Measurements from ENCODE around the gene CD163L1. TPM values are rescaled to one million over a fixed set of nuclear protein-coding genes. Genes with fewer than 3 reads are reported as not detected.

Gene CD163L1
- polyA plus RNA-seq, 1 donor = 18.2 TPM

GRCh38 chr12:7373226-7373625 lies 70.7 kb downstream of the CD163L1 start:
- H3K4me3 ChIP-seq (ENCODE audit: low read length) = no peak overlapping the region
- DNase-seq = no peak
- no peaks in the 10 kb centered on the region for H3K36me3 ChIP-seq (ENCODE audit: control insufficient read depth, insufficient read depth, low read length)
- H3K27me3 ChIP-seq (ENCODE audit: control insufficient read depth, insufficient read depth, low read length) = peaks cover 4% of the 10 kb centered on the region
- no CpG with 5 or more reads among the region's 6 CpGs for WGBS (ENCODE audit: insufficient coverage, low lambda C conversion rate)
- H3K9me3 ChIP-seq (ENCODE audit: control insufficient read depth, low read depth, low read length) = no peaks in the 10 kb centered on the region
- no peaks in the 10 kb centered on the region for H3K4me1 ChIP-seq (ENCODE audit: control insufficient read depth, insufficient read depth, low read length)
- no peak overlapping the region for H3K27ac ChIP-seq (ENCODE audit: low read length)

- H3K27me3 ChIP-seq (ENCODE audit: control insufficient read depth, insufficient read depth, low read length) = peaks cover 4% of the 10 kb centered on the region
Observed at GRCh38 chr12:7369274-7369729, 74.7 kb downstream of the CD163L1 start.

GRCh38 chr12:7362734-7363133 lies 81.2 kb downstream of the CD163L1 start:
- Histone ChIP-seq H3K4me3 (ENCODE audit: low read length) (no peak overlapping the region), H3K36me3 (ENCODE audit: control insufficient read depth, insufficient read depth, low read length) (no peaks in the 10 kb centered on the region), H3K27me3 (ENCODE audit: control insufficient read depth, insufficient read depth, low read length) (no peaks in the 10 kb centered on the region), H3K27ac (ENCODE audit: low read length) (no peak overlapping the region), H3K4me1 (ENCODE audit: control insufficient read depth, insufficient read depth, low read length) (no peaks in the 10 kb centered on the region), H3K9me3 (ENCODE audit: control insufficient read depth, low read depth, low read length) (no peaks in the 10 kb centered on the region)
- 86% methylated on average over 3 of the region's 3 CpGs for whole genome bisulfite sequencing (ENCODE audit: insufficient coverage, low lambda C conversion rate)
- DNase-seq = no peak

More at GRCh38 chr12:7369274-7369729, 74.7 kb downstream of the CD163L1 start:
- Histone ChIP-seq H3K9me3 (ENCODE audit: control insufficient read depth, low read depth, low read length) (no peaks in the 10 kb centered on the region), H3K4me3 (ENCODE audit: low read length) (no peak overlapping the region), H3K36me3 (ENCODE audit: control insufficient read depth, insufficient read depth, low read length) (no peaks in the 10 kb centered on the region), H3K4me1 (ENCODE audit: control insufficient read depth, insufficient read depth, low read length) (no peaks in the 10 kb centered on the region), H3K27ac (ENCODE audit: low read length) (no peak overlapping the region)
- WGBS (ENCODE audit: insufficient coverage, low lambda C conversion rate) = 91% methylated on average over 4 of the region's 10 CpGs
- no peak for DNase-seq

GRCh38 chr12:7361265-7361664 lies 82.7 kb downstream of the CD163L1 start:
- DNase-seq = no peak
- Histone ChIP-seq H3K4me3 (ENCODE audit: low read length) (no peak overlapping the region), H3K27me3 (ENCODE audit: control insufficient read depth, insufficient read depth, low read length) (no peaks in the 10 kb centered on the region), H3K4me1 (ENCODE audit: control insufficient read depth, insufficient read depth, low read length) (no peaks in the 10 kb centered on the region), H3K9me3 (ENCODE audit: control insufficient read depth, low read depth, low read length) (no peaks in the 10 kb centered on the region), H3K36me3 (ENCODE audit: control insufficient read depth, insufficient read depth, low read length) (no peaks in the 10 kb centered on the region), H3K27ac (ENCODE audit: low read length) (no peak overlapping the region)
- WGBS (ENCODE audit: insufficient coverage, low lambda C conversion rate) = 100% methylated on average over 1 of the region's 1 CpG

- no peak overlapping the region for H3K27ac ChIP-seq (ENCODE audit: low read length)
- 100% methylated on average over 1 of the region's 4 CpGs for WGBS (ENCODE audit: insufficient coverage, low lambda C conversion rate)
- no peaks in the 10 kb centered on the region for H3K4me1 ChIP-seq (ENCODE audit: control insufficient read depth, insufficient read depth, low read length)
- no peak overlapping the region for H3K4me3 ChIP-seq (ENCODE audit: low read length)
- DNase-seq = no peak
- peaks cover 3% of the 10 kb centered on the region for H3K27me3 ChIP-seq (ENCODE audit: control insufficient read depth, insufficient read depth, low read length)
- no peaks in the 10 kb centered on the region for H3K9me3 ChIP-seq (ENCODE audit: control insufficient read depth, low read depth, low read length)
- no peaks in the 10 kb centered on the region for H3K36me3 ChIP-seq (ENCODE audit: control insufficient read depth, insufficient read depth, low read length)
Observed at GRCh38 chr12:7354529-7354928, 89.4 kb downstream of the CD163L1 start.

GRCh38 chr12:7352661-7353060 lies 91.3 kb downstream of the CD163L1 start:
- Histone ChIP-seq H3K4me1 (ENCODE audit: control insufficient read depth, insufficient read depth, low read length) (no peaks in the 10 kb centered on the region), H3K27ac (ENCODE audit: low read length) (no peak overlapping the region), H3K27me3 (ENCODE audit: control insufficient read depth, insufficient read depth, low read length) (peaks cover 3% of the 10 kb centered on the region), H3K9me3 (ENCODE audit: control insufficient read depth, low read depth, low read length) (no peaks in the 10 kb centered on the region), H3K36me3 (ENCODE audit: control insufficient read depth, insufficient read depth, low read length) (no peaks in the 10 kb centered on the region), H3K4me3 (ENCODE audit: low read length) (no peak overlapping the region)
- DNase-seq = no peak

GRCh38 chr12:7351177-7351576 lies 92.8 kb downstream of the CD163L1 start:
- 100% methylated on average over 1 of the region's 2 CpGs for WGBS (ENCODE audit: insufficient coverage, low lambda C conversion rate)
- Histone ChIP-seq H3K27ac (ENCODE audit: low read length) (no peak overlapping the region), H3K4me3 (ENCODE audit: low read length) (no peak overlapping the region), H3K9me3 (ENCODE audit: control insufficient read depth, low read depth, low read length) (no peaks in the 10 kb centered on the region), H3K36me3 (ENCODE audit: control insufficient read depth, insufficient read depth, low read length) (no peaks in the 10 kb centered on the region), H3K4me1 (ENCODE audit: control insufficient read depth, insufficient read depth, low read length) (no peaks in the 10 kb centered on the region), H3K27me3 (ENCODE audit: control insufficient read depth, insufficient read depth, low read length) (peaks cover 3% of the 10 kb centered on the region)
- DNase-seq = no peak

- Histone ChIP-seq H3K4me1 (ENCODE audit: control insufficient read depth, insufficient read depth, low read length) (no peaks in the 10 kb centered on the region), H3K4me3 (ENCODE audit: low read length) (no peak overlapping the region), H3K27ac (ENCODE audit: low read length) (no peak overlapping the region), H3K9me3 (ENCODE audit: control insufficient read depth, low read depth, low read length) (no peaks in the 10 kb centered on the region), H3K36me3 (ENCODE audit: control insufficient read depth, insufficient read depth, low read length) (no peaks in the 10 kb centered on the region), H3K27me3 (ENCODE audit: control insufficient read depth, insufficient read depth, low read length) (peaks cover 3% of the 10 kb centered on the region)
- no CpG with 5 or more reads among the region's 4 CpGs for WGBS (ENCODE audit: insufficient coverage, low lambda C conversion rate)
- DNase-seq = no peak
Observed at GRCh38 chr12:7349418-7349817, 94.5 kb downstream of the CD163L1 start.

- Histone ChIP-seq H3K4me1 (ENCODE audit: control insufficient read depth, insufficient read depth, low read length) (no peaks in the 10 kb centered on the region), H3K36me3 (ENCODE audit: control insufficient read depth, insufficient read depth, low read length) (no peaks in the 10 kb centered on the region), H3K27me3 (ENCODE audit: control insufficient read depth, insufficient read depth, low read length) (no peaks in the 10 kb centered on the region), H3K4me3 (ENCODE audit: low read length) (no peak overlapping the region), H3K27ac (ENCODE audit: low read length) (no peak overlapping the region), H3K9me3 (ENCODE audit: control insufficient read depth, low read depth, low read length) (no peaks in the 10 kb centered on the region)
- 83% methylated on average over 2 of the region's 6 CpGs for WGBS (ENCODE audit: insufficient coverage, low lambda C conversion rate)
- DNase-seq = no peak
Observed at GRCh38 chr12:7346551-7347225, 97.3 kb downstream of the CD163L1 start.

- no peaks in the 10 kb centered on the region for H3K27me3 ChIP-seq (ENCODE audit: control insufficient read depth, insufficient read depth, low read length)
- no peak for DNase-seq
- no peak overlapping the region for H3K27ac ChIP-seq (ENCODE audit: low read length)
- H3K4me1 ChIP-seq (ENCODE audit: control insufficient read depth, insufficient read depth, low read length) = no peaks in the 10 kb centered on the region
- no peaks in the 10 kb centered on the region for H3K36me3 ChIP-seq (ENCODE audit: control insufficient read depth, insufficient read depth, low read length)
- no peaks in the 10 kb centered on the region for H3K9me3 ChIP-seq (ENCODE audit: control insufficient read depth, low read depth, low read length)
- no peak overlapping the region for H3K4me3 ChIP-seq (ENCODE audit: low read length)
Observed at GRCh38 chr12:7344833-7345606, 98.9 kb downstream of the CD163L1 start.

- Histone ChIP-seq H3K4me1 (ENCODE audit: control insufficient read depth, insufficient read depth, low read length) (no peaks in the 10 kb centered on the region), H3K36me3 (ENCODE audit: control insufficient read depth, insufficient read depth, low read length) (no peaks in the 10 kb centered on the region), H3K9me3 (ENCODE audit: control insufficient read depth, low read depth, low read length) (no peaks in the 10 kb centered on the region), H3K27me3 (ENCODE audit: control insufficient read depth, insufficient read depth, low read length) (no peaks in the 10 kb centered on the region), H3K27ac (ENCODE audit: low read length) (no peak overlapping the region), H3K4me3 (ENCODE audit: low read length) (no peak overlapping the region)
- no peak for DNase-seq
- 67% methylated on average over 1 of the region's 1 CpG for WGBS (ENCODE audit: insufficient coverage, low lambda C conversion rate)
Observed at GRCh38 chr12:7339675-7340074, 104.3 kb downstream of the CD163L1 start.
